HG02943 (cell line): ENCODE data around the gene MLLT10.
"Not testable (repeated sequence)": the region's sequence is repeated elsewhere in the genome, so short reads cannot be mapped to it uniquely, and the experiment has no call there.

Experiments
- ATAC-seq: cut with Tn5 transposase; IDR thresholded peaks from one replicate; pipeline ENCODE4 v1.9.1; 2021; ENCODE audit warnings: mild to moderate bottlenecking, low read depth, moderate library complexity; ENCODE audit not compliant: unreplicated experiment

MLLT10 gene

DNA sequence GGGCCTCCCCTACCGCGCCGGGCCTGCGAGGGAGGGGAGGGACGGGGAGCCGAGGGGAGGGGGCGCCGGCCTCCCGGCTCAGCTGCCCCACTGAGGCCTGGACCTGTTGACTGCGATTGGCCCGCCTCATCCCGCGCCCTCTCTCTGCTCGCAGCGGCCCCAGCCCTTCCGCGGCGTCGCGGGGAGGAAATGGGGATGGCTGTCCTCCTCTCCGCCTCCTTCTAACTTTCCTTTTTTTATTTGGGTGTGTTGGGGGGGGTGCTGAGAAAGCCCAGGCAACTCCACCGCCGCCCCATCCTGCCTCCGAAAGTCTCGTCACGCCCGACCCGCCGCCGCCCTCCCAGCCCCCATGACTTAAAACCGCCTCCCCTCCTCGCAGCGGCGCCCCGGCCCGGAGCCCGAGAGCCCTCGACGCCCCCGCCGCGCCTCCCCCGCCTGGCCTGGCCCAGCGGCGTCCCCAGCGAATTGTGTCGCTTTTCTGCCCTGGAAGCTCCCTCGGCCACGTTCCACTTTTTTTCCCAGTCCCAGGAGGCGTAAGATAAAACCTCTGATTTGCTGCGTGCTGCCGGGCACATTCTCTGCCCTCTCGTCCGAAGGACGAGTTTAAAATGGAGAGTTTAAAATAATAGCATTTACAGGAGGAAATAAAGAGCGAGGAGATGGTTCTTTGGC lies 7.7 kb upstream of the MLLT10 start:
- ATAC-seq: peak; percentile 37

DNA sequence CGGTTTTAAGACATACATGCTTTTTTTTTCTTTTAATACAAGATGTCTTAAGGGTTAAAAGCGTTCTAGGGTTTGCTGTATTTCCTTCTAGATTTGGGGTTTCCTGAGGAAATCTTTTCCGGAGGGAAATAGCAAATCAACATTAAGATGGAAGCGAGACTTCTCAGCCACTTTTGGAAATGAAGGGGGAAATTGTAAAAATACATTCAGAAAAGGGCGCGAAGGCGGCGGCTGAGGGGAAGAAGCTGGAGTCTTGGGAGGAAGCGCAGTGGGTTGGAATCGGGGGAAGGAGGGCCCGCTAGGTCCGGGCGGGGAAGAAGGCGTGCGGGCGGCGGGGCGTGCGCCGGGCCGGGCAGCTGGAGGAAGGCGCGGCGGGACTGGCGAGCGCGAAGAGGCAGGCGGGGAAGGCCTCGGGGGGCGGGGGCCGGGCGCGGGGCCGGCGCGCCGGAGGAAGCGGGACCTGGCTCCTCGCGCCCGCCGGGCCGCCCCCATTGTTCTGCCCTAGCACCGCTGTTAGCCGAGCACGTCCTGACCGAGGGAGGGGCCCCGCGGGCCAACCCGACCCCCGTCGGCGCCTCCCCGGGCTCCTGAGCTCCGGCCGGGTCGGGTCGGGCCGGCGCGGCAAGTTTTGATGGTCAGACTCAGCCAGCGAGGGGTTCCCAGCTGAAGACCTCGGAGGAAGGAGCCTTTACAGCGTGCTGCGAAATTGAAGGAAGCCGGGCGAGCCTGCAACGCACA lies 7.0 kb upstream of the MLLT10 start:
- ATAC-seq: no peak

DNA sequence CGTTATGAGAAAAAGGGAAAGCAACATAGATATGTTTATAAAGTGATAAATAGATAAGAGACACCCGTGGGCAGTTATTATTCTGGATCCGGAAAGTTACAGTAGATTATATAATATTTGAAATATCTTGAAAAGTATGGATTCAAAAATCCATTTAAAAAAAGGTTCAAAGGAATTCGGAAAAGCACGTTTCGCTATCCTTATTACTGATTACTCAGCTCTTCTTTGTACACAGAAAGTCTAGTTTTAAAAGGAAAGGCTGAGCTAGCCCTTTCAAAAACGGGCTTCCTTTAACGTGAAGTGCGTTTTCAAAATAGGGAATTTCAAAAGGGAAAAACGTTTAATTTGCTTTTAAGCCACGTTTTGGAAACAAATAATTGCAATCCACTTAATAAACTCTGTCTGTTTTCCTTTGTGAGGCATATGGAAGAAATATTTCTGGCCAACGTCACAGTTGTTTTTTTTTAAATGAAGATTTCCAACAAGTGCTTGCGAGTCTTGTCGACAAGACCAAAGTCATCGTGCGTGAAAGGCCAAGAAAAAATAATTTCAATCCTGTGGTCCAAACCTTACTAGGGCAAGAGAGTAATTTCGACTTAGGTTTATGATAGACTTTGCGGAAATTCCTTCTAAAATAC lies 6.3 kb upstream of the MLLT10 start:
- no peak for ATAC-seq

DNA sequence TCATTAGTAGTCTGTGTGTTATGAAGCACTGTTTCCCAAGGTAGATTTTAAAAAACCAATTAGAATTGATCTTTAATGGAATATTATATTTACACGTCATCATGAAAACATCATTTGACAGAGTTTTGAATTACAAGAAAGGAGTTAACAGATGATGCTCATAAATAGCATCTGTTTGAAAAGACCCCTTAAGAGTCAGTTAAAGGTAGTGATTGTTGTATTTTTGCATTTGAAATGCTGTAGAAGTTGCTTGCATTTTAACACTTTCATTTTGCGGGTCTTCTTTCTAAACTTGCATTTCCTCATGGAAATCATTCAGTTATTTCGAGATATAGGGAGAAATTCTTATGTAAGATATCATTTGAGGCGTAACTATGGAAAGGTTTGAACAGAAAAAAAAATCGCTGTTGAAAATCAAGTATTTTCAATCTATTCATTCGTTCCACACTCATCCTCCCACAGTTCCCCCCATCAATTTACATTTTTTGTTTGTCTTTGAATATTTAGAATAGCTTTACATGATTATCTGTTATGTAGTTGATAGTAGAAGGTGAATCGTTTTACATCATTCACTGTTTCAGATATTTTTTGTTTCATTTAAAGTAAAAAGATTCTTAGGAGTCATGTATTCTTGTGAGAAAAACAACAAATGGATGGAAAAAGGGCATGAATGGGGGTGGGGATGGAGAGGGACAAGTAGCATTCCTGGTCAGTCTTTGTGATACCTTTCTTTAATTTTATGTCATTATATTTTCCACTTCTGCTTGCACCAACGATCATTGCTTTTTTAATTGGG lies 5.6 kb upstream of the MLLT10 start:
- ATAC-seq: no peak

DNA sequence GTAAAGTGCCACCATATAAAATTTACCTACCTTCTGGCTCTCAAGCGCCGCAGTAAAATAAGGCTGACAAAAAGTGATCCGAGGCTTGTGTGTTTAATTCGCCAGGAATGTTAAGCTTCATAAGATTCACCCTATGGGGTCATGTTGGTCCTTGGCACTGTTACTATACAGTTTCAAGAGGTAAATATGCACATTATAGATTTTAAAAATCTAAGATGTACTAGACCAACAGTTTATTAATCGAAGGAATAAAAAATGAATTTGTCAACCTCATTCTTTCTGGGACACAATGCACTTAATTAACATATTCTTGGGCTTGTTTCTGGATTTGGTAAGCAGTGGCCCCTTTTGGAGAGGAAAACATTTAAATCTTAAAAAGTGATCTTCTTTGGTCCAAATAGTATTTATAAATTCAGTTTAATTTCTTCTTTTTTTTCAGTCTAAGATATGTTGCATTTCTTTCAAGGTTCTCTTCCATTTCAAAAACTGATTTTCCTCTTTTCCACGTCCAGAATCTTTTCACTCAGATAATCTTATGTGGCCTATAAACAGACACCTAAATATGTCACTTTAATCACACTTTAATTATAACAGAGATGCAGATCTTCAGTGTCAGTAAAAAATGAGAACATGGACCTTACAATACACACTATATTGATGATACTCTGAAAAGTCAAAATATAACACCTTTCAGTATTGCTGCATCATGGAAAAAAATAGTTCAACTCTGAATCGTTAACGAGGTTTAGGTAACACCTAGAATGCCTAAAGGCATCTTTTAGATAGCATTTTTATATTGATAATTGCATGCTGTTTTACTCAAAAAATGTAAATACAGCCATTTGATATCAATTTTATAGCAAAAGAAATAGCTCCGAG lies 4.8 kb upstream of the MLLT10 start:
- ATAC-seq: no peak

DNA sequence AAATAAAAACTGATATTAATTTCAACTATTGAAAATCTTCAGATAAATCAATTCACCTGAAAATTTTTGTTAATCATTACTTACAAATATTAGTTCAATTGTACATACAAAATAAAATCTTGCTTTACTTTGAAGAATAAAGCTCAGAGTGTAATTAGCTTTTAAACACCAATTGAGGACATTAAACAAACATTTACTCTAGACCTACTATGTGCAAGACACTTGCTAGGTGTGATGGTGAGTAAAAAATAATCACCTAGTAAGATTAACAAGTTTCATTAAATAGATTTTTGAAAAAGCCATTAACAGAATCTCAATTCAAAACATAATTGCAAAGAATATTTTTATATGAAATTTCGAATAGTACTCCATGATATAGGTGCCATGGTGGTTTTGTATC lies 3.9 kb upstream of the MLLT10 start:
- ATAC-seq: no peak

DNA sequence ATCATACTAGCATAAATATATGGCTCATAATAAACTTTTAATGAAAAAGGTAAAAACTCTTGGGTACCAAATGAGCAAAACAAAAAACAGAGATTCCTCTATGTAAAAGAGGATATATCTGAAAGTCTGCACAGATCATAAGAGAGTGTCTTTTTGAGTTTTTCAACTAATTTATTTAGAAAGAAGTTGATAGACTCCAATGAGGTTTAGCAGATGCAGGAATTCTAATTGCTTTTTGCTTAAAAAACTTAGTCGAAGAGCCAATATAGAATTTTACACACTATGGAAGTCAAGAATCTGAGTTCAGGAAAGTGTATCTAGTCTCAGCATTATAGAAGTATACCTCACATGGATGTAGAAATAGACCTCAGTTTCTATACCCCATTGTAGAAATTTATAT lies 3.4 kb upstream of the MLLT10 start:
- no peak for ATAC-seq

DNA sequence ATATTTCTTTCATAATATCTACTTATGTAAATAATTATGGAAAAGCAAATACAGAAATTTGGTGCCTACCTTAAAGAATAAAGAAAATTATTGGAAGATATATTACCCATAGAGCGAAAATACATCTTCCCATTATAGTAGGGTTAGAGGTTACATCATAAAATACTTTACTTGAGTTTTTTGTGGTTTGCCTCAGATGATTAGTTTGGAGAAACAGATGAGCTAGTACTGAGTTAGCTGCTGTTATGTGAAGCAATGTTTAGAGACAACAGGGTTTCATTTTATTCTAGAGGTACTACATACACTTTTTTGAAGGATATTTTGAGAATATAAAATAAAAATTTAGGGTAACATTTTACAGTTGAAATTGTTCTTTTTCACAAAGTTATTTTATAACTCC lies 2.9 kb upstream of the MLLT10 start:
- no peak for ATAC-seq

DNA sequence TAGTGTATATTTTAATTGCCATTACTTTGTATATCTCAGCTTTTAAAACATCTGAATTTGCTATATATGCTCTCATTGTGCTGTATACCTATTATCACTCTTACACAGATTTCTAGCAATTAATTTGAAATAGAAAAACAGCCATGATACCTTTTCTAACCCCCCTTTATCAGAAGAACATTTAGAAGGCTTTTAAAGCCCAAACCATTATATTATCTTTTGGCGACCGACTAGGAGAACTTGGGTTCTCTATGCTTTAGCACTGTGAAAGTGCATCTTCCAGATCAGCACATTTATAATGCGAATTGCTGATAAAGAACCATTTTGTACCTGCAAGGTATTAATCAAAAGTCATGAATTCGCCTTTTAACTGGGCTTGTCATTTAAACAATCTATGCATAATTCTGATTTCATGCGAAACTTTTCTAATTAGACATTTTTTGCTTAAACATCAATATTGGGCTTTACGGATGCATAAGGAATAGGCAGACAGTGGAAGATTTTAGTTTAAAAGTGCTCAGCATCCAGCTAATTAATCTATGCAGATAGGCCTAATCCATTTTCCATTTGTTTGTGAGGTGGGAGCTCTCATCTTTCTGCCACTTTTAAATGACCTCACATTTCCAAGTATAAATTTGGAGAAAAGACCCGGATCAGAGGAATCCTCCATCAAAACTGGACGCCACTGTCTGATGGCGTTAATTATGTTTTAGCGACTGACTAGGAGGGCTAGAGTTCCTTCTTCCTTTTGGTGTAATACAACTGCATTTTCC lies 1.2 kb upstream of the MLLT10 start:
- no peak for ATAC-seq

DNA sequence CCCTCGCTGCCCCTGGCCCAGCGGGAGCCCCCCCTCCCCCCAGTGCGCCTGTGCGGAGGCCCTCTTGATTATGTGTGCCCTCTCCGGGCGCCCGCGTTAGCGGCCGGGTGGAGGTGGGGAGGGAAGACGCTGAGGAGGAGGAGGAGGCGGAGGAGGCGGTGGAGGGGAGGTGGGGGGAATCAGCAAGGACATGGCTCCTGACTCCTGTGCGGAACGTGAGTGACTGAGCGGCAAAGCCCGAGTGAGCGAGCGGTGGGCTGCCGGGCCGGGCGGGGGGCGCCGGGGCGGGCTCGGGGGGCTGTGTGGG lies 201 bp downstream of the MLLT10 start:
- ATAC-seq: no peak

DNA sequence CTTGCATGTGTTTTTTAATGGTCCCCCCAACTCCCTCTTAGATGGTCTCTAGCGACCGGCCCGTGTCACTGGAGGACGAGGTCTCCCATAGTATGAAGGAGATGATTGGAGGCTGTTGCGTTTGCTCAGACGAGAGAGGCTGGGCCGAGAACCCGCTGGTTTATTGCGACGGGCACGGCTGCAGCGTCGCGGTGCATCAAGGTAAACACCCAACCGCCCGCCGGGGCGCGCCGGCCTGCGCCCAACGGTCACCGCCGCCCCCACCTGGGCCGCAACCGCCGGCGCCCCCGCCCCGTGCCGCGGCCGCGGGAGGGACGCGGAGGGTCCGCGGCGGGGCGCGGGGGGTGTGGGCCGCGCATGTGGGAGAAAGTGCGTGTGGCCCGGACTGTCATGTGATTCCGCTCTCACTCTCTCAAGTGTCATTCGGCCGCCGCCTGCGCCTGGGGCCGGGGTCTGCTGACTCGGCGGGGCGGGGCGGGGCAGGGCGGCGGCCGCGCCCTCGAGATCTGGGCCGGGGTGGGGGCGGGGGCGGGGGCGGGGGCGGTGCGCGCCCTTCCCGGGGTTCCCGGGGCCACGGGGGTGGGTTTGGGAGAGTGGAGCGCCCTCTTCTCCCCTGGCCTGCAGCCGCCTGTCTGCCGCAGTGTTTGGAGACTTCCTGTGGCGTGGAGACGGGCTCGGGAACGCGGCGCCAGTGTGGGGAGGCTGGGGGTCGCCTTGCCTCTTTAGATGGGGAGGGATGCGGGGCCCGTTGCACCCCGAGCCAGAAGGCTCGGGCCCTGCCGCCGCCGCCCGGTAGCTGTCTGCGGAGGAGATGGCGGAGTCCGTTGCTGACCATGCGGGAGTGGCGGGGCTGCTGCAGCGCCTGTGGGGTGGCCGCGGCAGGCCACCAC lies 817 bp downstream of the MLLT10 start:
- ATAC-seq: peak; percentile 17

DNA sequence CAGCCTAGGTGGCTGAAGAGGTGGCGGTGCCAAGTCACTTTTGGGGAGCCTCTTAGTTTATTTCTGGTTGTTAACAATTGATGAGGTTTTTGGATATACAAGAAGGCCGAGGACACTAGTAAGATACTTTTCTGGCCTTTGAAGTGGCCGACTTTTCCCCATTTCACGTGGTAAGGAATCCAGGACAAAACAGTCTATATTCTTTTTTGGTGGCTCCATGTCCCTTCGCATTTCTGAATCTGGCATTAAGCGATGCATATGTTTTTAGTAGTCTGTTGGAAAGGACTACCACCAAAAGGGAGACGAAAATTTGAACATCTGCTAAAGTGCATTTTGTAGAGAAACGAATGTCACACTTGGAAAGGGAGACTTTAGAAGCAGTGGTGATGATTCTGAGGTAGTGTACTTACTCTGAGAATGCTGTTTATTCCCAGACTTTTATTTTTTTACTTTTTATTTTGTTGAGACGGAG lies 1.5 kb downstream of the MLLT10 start:
- ATAC-seq: no peak

DNA sequence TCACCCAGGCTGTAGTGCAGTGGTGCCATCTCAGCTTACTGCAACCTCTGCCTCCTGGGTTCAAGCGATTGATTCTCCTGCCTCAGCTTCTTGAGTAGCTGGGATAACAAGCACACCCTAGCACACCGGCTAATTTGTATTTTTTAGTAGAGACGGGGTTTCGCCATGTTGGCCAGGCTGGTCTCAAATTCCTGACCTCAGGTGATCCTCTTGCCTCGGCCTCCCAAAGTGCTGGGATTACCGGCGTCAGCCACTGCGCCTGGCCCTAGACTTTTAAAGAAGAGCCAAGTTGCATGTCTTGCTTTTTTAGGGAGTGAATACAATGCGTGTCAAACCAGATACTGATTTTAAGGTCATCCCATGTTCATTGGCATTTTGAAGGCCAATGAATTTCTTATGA lies 1.9 kb downstream of the MLLT10 start:
- ATAC-seq: not testable (repeated sequence)

DNA sequence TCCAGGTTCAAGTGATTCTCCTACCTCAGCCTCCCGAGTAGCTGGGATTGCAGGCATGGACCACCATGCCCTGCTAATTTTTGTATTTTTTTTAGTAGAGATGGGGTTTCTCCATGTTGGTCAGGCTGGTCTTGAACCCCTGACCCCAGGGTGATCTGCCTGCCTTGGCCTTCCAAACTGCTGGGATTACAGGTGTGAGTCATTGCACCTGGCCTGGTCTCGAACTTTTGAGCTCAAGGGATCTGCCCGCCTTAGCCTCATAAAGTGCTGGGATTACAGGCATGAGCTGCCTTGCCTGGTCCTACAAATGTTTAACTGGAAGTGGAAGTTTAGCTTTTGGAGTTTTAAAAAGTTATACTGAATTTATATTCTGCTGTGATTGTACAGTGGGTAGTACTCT lies 2.8 kb downstream of the MLLT10 start:
- no peak for ATAC-seq

DNA sequence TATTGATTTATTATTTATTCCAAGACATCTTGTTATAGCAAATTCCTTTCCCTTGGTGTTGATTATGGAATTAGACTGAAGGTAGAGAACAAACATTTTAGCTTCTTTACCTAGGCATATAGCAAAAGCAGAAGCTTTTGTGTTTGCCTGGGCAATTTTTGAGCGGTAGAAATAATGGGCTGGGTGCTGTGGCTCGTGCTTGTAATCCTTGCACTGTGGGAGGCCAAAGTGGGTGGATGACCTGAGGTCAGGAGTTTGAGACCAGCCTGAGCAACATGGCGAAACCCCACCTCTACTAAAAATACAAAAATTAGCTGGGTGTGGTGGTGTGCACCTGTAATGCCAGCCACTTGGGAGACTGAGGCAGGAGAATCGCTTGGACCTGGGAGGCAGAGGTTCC lies 6.7 kb downstream of the MLLT10 start:
- not testable (repeated sequence) for ATAC-seq

DNA sequence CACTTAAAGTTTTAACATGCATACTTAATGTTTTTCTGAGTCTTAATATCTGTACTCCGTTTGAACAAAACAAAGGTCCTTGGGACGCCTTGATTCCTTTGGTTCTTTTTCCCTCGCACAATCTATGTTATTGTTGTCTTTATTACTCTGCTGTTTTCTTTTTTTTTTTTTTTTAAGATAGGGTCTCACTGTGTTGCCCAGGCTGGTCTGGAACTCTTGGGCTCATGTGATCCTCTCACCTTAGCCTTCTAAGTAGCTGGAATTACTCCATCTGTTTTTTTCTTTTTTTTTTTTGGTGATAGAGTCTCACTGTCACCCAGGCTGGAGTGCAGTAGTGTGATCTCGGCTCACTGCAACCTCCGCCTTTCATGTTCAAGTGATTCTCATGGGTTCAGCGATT lies 13.2 kb downstream of the MLLT10 start:
- ATAC-seq: no peak

DNA sequence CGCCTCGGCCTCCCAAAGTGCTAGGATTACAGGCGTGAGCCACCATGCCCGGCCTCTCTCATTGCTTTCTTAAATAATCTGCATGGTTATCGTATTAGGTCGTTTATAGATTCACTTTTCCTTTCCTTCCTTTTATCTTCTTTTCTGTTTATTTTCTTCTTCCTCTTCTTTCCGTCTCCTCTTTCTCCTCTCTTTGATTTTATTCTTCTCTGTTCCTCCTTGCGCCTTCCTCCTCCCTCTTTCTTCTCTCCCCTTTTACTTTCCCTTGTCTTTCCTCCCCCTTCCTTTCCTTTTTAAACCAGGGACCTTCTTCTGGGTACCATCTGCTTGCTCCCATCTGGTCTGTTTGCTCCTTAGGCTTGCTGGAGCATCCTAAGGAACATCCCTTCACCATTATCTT lies 18.6 kb downstream of the MLLT10 start:
- no peak for ATAC-seq

DNA sequence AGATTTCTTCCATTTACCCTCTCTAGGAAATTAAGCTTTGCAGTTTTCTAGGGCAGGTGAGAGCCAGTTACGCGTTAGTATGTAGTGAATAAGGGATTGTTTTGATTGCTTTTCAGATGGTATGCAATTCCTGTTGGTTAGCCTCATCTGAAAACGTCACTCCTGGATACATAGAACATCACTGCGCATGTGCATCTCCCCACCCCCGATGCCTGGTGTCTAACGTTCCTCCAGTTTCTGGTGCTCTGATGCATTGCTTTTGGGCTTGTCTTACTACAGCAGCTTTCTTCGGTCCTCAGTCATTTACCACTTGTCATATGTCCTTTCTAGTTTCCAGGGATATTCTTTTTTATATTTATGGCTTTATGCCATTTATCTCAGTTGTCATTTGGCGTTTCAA lies 22.5 kb downstream of the MLLT10 start:
- no peak for ATAC-seq
